Hepatocyte (in vitro differentiated cells): ENCODE measurements around the gene USP50.

Experiments used
- EZH2 ChIP-seq: fragments of 200-600 bp; sonication (generic); IDR thresholded peaks from 2 replicates; pipeline ENCODE4 v1.6.1; 2016; ENCODE audit warnings: antibody characterized with exemption, mild to moderate bottlenecking, borderline replicate concordance
- TF ChIP-seq, protein P1 (sequence below): fragments of 200-600 bp; sonication (generic); IDR thresholded peaks from 2 replicates; pipeline ENCODE4 v1.5.1; 2016; ENCODE audit warnings: antibody characterized with exemption, mild to moderate bottlenecking; ENCODE audit not compliant: poor library complexity

DNA sequence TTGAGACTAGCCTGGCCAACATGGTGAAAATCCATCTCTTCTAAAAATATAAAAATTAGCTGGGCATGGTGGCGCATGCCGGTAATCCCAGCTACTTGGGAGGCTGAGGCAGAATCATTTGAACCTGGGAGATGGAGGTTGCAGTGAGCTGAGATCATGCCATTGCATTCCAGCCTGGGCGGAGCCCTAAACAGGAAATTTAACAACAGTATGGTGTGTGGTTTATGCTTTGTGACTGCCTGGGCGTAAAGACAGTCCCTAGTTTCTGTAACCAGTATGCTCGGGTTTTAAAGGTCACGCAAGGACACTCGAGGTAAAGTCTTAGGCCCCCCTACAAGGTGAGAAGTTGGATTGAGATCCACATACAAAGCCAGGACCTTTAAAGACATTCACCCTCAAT lies 43.3 kb downstream of the USP50 start:
- TF ChIP-seq, protein P1, sequence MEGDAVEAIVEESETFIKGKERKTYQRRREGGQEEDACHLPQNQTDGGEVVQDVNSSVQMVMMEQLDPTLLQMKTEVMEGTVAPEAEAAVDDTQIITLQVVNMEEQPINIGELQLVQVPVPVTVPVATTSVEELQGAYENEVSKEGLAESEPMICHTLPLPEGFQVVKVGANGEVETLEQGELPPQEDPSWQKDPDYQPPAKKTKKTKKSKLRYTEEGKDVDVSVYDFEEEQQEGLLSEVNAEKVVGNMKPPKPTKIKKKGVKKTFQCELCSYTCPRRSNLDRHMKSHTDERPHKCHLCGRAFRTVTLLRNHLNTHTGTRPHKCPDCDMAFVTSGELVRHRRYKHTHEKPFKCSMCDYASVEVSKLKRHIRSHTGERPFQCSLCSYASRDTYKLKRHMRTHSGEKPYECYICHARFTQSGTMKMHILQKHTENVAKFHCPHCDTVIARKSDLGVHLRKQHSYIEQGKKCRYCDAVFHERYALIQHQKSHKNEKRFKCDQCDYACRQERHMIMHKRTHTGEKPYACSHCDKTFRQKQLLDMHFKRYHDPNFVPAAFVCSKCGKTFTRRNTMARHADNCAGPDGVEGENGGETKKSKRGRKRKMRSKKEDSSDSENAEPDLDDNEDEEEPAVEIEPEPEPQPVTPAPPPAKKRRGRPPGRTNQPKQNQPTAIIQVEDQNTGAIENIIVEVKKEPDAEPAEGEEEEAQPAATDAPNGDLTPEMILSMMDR = no peak
- TF ChIP-seq EZH2 = no peak
